HG02884 (cell line): ENCODE measurements around the gene ZNF75A.

Experiments
- ATAC-seq: cut with Tn5 transposase; IDR thresholded peaks from one replicate; pipeline ENCODE4 v1.9.1; 2021; ENCODE audit warnings: mild to moderate bottlenecking, moderate library complexity; ENCODE audit not compliant: unreplicated experiment

Gene ZNF75A

DNA sequence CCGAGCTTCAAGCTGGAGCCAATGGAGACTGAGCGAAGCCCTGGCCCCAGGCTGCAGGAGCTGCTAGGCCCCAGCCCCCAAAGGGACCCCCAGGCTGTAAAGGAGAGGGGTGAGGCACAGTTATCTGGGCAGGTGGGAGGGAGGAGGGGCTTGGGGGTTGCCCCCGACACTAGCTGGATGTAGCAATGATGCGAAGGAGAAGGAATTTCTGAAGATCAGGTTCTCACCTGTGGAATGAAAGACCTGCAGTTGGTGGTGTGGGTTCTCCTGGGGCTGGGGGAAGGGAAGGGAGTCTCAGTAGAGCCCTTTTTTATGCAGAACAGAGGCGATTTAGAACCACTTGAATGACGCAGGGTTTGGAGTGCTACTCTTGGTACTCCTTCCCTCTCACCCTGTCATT is 20.2 kb upstream of the ZNF75A start:
- no peak for ATAC-seq

DNA sequence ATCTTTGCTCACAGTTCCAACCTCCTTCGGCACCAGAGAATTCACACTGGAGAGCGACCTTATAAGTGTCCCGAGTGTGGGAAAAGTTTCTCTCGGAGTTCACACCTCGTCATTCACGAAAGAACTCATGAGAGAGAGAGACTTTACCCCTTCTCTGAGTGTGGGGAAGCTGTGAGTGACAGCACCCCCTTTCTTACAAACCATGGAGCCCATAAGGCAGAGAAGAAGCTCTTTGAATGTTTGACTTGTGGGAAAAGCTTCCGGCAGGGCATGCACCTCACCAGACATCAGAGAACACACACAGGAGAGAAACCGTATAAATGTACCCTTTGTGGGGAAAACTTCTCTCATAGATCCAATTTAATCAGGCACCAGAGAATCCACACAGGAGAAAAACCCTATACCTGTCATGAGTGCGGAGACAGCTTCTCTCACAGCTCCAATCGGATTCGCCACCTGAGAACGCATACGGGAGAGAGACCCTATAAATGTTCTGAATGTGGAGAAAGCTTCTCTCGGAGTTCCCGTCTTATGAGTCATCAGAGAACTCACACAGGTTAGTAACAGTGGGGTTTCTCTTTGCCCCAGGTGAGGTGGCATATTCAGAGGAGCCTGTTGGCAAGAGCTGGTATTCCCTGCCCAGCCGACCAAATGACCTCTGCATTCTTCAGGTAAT is 15.2 kb upstream of the ZNF75A start:
- no peak for ATAC-seq

DNA sequence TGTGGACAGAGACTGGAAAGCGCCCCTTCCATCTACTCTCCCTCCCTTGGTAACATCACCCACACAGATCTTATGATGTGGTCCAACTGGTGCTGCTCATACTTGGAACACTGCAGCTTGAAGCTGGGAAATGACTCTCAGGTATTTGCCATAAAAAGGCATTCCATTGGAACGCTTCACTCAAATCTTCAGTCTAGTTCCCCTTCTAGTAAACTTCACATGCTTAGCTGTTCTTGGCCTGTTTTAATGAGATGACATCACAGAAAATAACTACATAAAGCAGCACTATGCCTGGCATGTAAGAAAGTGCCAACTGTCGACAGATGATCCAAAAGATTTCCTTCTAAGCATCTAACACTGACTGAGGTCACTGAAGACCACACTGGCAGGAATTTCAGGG is 12.7 kb upstream of the ZNF75A start:
- ATAC-seq: no peak

DNA sequence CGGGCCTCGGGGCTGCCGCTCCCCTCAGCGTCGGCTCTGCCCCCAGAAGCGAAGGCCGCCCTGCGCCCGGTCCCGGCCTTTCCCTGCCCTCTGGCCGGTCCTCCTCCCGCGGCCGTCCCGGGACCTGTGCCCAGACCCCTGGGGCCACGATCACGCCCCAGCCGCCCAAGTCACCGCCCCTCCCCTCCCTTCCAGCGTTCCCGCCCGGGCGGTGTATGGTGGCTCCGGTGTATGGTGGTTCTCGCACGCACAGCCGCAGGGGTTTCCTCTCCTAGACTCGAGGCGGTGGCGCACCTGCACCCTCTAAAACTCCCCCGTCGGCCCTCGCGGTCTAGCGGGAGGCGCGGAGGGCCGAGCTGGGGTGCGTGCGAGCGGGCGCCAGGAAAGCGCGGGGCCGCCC is 10.1 kb upstream of the ZNF75A start:
- no peak for ATAC-seq

DNA sequence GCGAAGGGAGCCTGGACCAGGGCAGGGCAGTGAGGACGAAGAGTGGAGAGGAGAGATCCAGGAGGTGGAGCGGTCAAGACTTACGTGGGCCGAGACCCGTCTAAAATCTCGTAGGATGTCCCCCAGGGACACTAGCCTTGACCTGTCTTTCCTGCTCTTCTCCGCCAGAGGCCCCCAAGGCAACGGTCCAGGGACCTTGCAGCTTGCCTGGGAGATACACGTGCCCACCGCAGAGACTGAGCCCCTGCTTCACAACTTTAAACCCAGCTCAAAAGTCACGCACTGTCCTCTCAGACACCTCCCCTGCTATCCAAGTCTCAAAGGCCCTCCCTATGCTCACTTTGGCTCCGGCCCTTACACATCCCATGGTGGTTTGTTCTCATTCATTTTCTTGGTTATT is 9.5 kb upstream of the ZNF75A start:
- no peak for ATAC-seq

DNA sequence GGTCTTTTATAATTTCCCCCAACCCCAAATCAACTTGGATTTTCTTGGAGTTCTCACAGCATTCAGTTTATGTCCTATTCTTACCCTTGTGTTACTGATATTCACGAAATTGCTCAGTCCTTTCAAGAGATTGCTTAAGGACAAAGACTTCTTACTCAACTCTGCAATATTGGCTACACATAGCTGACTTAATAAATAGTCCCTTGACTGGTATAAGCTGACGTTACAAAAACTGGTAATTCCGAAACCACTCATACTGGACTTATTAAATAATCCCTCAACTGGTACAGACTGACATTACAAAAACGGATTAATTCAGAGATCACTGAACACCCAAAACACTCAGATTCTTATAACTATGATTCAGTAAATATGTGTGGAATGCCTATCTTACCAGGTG is 927 bp upstream of the ZNF75A start:
- no peak for ATAC-seq

DNA sequence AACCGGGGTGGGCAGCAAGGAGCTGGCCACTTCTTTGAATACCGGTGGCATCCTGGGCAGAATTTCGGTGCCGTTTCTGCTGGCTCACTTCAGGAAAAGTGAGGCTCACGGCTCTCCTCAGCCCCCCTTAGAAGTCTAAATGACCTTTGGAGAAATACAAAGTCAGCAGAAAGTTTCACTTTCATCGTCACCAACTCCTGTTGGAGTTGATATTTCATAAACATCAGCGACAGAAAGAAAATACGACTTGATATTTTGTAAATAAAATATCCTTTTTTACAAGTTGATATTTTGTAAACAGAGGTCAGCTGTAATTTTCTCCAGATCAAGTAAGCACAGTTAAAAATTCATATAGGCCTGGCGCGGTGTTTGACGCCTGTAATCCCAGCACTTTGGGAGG is 781 bp downstream of the ZNF75A start:
- no peak for ATAC-seq

DNA sequence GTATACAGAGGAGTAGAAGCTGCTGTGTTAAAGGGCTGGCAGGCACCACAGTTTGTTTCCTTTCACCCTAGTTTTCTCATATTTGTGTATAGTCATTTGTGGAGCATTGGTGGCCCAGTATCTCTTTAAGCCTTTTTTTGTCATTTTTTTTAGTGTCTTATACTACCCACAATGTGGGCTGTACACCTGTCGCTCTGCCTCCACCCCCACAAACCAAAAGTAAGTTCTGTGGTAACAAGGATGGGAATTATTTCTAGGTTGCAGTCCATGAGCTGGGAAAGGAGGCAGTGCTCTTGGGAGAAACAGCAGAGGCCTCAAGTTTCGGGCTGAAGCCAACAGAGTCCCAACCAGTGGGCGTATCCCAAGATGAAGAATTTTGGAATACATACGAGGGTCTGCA is 6.2 kb downstream of the ZNF75A start:
- ATAC-seq: no peak

DNA sequence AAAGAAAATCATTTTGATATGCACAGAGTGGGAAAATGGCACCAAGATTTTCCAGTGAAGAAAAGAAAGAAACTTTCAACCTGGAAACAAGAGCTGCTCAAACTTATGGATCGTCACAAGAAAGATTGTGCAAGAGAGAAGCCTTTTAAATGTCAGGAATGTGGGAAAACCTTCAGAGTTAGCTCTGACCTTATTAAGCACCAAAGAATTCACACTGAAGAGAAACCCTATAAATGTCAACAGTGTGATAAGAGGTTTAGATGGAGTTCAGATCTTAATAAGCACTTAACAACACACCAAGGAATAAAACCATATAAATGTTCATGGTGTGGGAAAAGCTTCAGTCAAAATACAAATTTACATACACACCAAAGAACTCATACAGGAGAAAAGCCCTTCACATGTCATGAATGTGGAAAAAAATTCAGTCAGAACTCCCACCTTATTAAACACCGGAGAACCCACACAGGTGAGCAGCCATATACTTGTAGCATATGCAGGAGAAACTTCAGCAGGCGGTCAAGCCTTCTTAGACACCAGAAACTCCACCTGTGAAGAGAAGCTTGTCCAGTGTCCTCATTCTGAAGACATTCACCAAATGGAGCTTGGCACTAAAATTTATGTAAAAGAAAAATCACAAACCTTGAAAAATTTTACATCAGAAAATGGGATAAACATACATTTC is 12.2 kb downstream of the ZNF75A start:
- ATAC-seq: no peak

DNA sequence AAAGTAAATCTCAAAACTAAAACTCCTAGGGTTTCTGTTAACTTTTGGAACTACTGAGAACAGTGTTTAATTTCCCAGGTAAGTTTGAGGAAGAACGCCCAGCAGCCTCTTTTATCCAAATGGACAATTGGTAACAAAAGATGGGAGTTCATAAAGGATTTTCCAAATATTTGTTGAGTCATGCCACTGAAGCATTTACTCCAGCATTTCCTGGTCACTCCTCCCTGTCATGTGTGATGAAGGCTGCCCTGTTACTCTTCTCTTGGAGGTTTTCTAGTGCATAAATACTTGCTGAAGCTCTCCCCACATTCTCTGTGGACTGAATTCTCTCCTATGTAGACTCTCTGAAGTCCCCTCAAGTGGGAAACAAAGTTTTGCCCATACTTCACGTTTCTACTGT is 16.5 kb downstream of the ZNF75A start:
- no peak for ATAC-seq

DNA sequence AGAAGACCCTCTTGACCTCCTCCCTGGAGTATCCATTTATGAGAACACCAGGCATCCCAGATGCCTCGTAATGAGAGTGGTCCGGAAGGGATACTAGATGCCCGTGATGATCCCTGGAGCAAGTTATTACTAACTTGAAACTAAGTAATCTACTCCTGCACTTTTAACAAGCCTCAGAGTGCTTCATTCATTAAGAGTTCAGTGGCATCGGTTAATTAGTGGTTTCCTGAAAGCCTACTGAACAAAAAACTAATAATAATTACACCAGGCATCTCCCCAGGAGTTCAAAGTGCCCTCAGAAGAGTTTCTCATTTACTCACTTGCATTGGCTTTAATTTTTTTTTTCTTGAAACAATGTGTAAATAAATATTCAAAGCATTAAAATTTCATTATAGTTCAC is 22.2 kb downstream of the ZNF75A start:
- ATAC-seq: no peak

DNA sequence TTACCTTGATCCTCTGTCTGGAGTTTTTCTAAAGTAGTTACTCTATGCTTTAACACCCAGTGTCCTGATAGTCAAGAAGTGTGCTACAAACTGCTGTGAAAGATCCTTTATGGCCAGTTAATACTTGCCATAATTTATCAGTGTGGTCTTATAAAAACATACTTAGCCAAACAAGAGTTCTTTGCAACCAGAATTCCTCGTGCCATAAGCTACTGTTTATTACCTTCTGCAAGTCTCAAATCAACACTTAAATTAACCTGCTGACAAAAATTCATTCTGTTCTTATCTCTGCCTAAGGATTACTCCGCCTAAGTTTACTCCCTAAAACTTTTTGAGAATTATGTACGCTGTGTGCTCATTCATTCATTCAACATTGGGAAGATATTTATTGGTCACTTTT is 22.8 kb downstream of the ZNF75A start:
- no peak for ATAC-seq

DNA sequence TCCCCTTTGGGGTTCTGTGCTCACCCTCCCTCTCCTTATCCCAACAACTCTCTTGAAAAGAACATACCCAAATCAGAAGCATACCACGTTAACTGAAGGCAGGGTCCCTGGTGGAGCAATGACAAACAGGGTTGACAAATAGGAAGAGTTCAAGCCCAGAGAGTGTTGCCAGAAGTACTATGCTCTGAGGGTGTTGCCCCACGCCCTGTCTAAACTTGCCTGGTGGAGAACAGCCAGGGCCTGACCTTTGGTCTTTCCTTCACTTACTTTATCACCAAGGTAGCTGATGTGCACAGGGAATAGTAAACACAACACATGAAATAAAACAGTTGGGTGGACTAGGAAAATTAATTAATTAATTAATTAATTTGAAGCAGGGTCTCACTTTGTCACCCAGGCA is 23.3 kb downstream of the ZNF75A start:
- no peak for ATAC-seq

DNA sequence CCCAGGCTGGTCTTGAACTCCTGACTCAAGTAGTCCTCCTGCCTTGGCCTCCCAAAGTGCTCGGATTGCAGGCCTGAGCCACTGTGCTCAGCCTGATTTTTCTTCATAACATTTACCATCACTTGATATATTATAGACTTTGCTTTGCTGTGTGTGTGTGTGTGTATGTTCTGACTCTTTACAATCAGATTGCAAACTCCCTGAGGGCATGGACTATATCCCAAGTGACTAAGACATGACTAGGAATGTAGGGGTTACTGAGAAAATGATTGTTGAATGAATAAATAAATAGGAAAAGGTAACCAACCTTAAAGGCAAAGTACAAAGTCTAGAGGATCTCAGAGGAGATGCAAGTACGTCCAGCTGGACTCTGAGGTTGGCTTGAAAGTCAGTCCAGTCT is 40.7 kb downstream of the ZNF75A start:
- ATAC-seq: no peak

DNA sequence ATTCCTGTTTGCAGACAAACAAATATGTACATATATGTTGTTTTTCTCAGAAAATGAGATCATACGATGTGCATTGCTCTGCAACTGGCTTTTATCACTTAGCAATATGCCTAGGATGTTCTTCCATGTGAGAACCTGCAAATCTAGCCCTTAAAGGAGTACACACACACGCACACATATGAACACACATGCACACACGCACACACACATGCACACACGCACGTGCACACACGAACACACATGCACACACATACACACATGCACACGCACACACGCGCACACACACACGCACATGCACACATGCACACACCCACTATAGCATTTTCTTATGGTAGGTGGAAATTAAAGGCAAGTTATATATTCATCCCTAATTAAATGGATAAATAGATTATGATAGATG is 42.3 kb downstream of the ZNF75A start:
- no peak for ATAC-seq

DNA sequence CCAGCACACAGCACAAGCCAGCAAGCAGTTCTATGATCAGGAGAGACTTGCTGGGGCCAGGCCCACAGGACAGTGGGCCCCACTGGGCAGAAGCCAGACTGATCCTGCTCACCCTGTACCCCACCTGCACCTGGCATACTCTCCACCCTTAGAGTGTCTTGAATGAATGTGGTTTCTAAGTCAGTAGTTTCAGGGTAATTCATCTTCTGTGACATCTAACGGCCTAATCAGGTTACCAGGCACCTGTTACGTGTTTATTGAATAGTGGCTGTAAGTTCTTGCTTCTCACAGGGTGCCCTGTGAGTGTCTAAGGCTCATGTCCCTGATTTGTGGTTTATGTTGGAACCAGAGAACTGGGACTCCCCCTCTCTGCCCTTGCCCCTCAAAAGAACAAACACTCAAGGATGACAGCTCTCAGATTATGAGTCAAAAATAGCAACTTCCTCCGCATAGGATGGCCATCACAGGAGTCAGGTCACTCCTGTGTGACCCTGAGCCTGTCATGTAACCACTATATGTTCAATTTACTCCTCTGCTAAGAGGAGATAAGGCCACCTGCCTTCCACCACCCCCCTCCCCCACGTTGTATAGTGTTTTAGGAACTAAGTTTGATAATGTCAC is 43.4 kb downstream of the ZNF75A start:
- ATAC-seq: no peak

DNA sequence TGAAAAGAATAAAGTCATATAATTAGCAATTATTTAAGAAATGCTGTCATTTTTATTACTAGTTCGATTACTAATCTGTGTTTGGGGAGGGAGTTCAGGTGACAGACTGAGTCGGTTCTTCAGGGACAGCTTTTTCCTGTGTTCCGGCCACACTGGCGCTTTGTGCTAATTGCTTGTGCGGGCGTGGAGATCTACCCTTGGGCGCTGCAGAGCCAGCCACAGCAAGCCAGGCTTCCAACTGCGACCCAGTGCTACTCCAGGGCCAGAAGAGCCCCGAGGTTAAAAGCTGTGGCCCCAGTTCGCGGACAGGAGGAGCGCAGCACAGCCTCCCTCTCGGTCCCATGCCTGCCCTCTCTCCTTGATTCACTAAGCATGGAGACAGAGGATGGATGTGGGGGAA is 43.9 kb downstream of the ZNF75A start:
- ATAC-seq: no peak

DNA sequence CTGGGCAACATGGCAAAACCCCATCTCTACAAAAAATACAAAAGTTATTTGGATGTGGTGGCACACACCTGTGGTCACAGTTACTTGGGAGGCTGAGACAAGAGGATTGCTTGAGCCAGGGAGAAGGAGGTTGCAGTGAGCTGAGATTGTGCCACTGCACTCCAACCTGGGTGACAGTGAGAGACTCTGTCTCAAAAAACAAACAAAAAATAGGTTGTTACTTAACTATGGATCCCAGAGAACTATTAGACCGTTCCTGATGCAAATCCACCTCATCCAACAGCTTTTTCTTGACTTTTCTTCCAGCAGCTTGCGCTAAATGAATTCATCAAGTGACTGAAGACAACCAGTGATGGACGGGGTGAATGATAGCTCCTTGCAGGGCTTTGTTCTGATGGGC is 50.3 kb downstream of the ZNF75A start, which contains the start of gene OR2C1:
OR2C1 (plus strand) TSS at position 301 of the 400 bp plus-strand sequence; CDS start at position 353, 52 bp downstream.
- no peak for ATAC-seq

DNA sequence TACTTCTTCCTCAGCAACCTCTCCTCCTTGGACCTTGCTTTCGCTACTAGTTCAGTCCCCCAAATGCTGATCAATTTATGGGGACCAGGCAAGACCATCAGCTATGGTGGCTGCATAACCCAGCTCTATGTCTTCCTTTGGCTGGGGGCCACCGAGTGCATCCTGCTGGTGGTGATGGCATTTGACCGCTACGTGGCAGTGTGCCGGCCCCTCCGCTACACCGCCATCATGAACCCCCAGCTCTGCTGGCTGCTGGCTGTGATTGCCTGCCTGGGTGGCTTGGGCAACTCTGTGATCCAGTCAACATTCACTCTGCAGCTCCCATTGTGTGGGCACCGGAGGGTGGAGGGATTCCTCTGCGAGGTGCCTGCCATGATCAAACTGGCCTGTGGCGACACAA is 50.8 kb downstream of the ZNF75A start:
- ATAC-seq: no peak

DNA sequence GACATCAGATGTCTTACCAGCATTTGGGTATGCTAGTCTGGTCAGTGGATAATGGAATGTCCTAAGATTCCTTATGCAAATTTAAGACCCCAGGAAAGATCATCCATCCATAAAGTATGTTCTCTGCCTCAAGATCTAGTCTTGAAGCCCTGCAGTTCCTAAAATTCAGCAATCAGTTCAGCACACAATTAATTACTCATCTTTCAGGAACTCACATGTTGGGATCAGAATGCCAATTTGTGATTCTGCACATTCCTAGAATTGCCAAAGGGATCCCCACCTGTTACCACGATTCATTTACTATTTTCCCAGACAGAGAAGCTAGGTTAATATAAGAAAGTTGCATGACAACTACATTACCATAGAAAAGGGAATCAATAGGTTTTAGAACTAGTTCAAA is 53.6 kb downstream of the ZNF75A start:
- ATAC-seq: no peak

DNA sequence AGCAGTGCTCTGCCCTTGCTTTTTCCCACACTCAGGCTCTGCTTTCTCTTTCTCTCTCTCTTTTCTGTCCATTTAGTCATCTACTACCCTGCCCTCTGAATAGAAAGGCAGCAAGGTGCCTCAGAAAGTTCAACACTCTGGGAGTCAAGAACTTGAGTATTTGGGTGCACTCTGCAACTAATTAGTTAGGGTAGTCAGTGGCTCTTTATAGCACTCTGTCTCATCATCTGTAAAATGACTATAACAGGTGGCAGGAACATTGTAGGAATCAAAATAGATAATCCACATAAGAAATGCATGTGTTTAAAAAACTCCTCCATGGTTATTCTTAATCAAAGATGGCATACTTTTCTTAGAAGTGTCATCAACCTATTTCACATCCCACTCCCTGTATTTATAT is 57.6 kb downstream of the ZNF75A start:
- ATAC-seq: no peak

DNA sequence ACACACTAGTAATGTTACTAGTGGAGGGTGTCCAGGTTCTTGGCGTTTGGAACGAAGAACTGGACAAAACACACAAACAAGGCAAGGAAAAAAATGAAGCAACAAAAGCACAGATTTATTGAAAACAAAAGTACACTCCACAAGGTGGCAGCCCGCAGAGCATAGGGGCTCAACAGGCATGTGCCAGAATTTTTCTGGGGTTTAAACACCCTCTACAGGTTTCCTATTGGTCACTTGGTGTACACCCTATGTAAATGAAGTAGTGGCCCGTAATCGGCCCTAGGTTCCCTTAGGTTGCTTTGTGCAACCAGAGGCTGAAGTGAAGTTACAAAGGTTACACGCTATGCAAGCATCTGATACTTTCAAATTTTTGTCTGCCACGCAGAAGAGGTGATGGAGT is 58.5 kb downstream of the ZNF75A start:
- no peak for ATAC-seq
